Activated CD4-positive, alpha-beta T cell treated with anti-CD3 and anti-CD28 coated beads for 4 hours (primary cell): Measurements from ENCODE around the gene CFAP53.

Source experiments
- DNase-seq, 2 donors: peaks; one replicate each; pipeline ENCODE4 v3.0.0-alpha.2; 2020

Gene CFAP53

GRCh38 chr18:50287441-50288347, 21.4 kb upstream of the CFAP53 start, which contains the start of gene CXXC1:
Gene CXXC1 (minus strand): TSS chr18:50287692. CDS start chr18:50287589, 103 bp downstream.
- DNase-seq, result peak; percentile 96 to 99

- no peak for DNase-seq
Observed at GRCh38 chr18:50287028-50287440, 20.7 kb upstream of the CFAP53 start.

GRCh38 chr18:50286391-50287027, 20.2 kb upstream of the CFAP53 start:
- no peak for DNase-seq

- no peak for DNase-seq
Observed at GRCh38 chr18:50285631-50286321, 19.5 kb upstream of the CFAP53 start.

GRCh38 chr18:50285071-50285470, 18.8 kb upstream of the CFAP53 start:
- no peak for DNase-seq

- no peak for DNase-seq
Observed at GRCh38 chr18:50284255-50284885, 18.1 kb upstream of the CFAP53 start.

- DNase-seq, result no peak
Observed at GRCh38 chr18:50283469-50284209, 17.3 kb upstream of the CFAP53 start.

GRCh38 chr18:50282521-50283335, 16.4 kb upstream of the CFAP53 start:
- no peak for DNase-seq

GRCh38 chr18:50281972-50282520, 15.8 kb upstream of the CFAP53 start:
- DNase-seq, result no peak

- DNase-seq, result peak; percentile 94 to 98
Observed at GRCh38 chr18:50281295-50281971, 15.1 kb upstream of the CFAP53 start, which contains the start of gene MBD1. Gene MBD1 (minus strand): TSS chr18:50281523. CDS start chr18:50279992, 1,531 bp downstream.

- no peak for DNase-seq
Observed at GRCh38 chr18:50280707-50281294, 14.5 kb upstream of the CFAP53 start.

GRCh38 chr18:50279752-50280151, 13.5 kb upstream of the CFAP53 start:
- no peak for DNase-seq

- DNase-seq, result no peak
Observed at GRCh38 chr18:50277942-50278341, 11.6 kb upstream of the CFAP53 start.

- DNase-seq, result no peak
Observed at GRCh38 chr18:50276452-50276851, 10.2 kb upstream of the CFAP53 start.

GRCh38 chr18:50275503-50276036, 9.3 kb upstream of the CFAP53 start:
- no peak for DNase-seq

GRCh38 chr18:50274941-50275340, 8.6 kb upstream of the CFAP53 start:
- DNase-seq, result no peak

GRCh38 chr18:50274044-50274442, 7.7 kb upstream of the CFAP53 start:
- no peak for DNase-seq

- DNase-seq, result no peak
Observed at GRCh38 chr18:50273203-50274043, 7.1 kb upstream of the CFAP53 start.

- DNase-seq, result no peak
Observed at GRCh38 chr18:50272568-50272967, 6.3 kb upstream of the CFAP53 start.
